Measurements from ENCODE around the gene UBE2D2.
"Not testable (repeated sequence)": the region's sequence is repeated elsewhere in the genome, so short reads cannot be mapped to it uniquely, and the experiment has no call there.

Gene UBE2D2

GRCh38 chr5:139571543-139571942 is 10.4 kb downstream of the UBE2D2 start:
- Histone ChIP-seq H3K9me3 (ENCODE audit: control insufficient read depth in 1 of 2, low read length in 2 of 2) (no peaks in the 10 kb centered on the region), H3K27ac (ENCODE audit: low read length) (no peak overlapping the region), H3K4me1 (ENCODE audit: control insufficient read depth in 1 of 2, insufficient read depth in 2 of 2, low read length in 2 of 2) (peaks cover 9 to 32% of the 10 kb centered on the region in 2 donors), H3K4me3 (ENCODE audit: low read depth in 1 of 2, low read length in 2 of 2) (no peak overlapping the region), H3K36me3 (ENCODE audit: control insufficient read depth in 1 of 2, insufficient read depth in 2 of 2, low read length in 2 of 2) (no peaks in the 10 kb centered on the region), H3K27me3 (ENCODE audit: low read depth, low read length) (no peaks in the 10 kb centered on the region)

GRCh38 chr5:139571966-139572365 is 10.8 kb downstream of the UBE2D2 start:
- Histone ChIP-seq H3K9me3 (ENCODE audit: control insufficient read depth in 1 of 2, low read length in 2 of 2) (no peaks in the 10 kb centered on the region), H3K36me3 (ENCODE audit: control insufficient read depth in 1 of 2, insufficient read depth in 2 of 2, low read length in 2 of 2) (no peaks in the 10 kb centered on the region), H3K27me3 (ENCODE audit: low read depth, low read length) (no peaks in the 10 kb centered on the region), H3K27ac (ENCODE audit: low read length) (no peak overlapping the region), H3K4me1 (ENCODE audit: control insufficient read depth in 1 of 2, insufficient read depth in 2 of 2, low read length in 2 of 2) (peaks cover 6 to 35% of the 10 kb centered on the region in 2 donors), H3K4me3 (ENCODE audit: low read depth in 1 of 2, low read length in 2 of 2) (no peak overlapping the region)

GRCh38 chr5:139574641-139575312 is 13.6 kb downstream of the UBE2D2 start:
- no peaks in the 10 kb centered on the region for H3K9me3 ChIP-seq (ENCODE audit: control insufficient read depth in 1 of 2, low read length in 2 of 2)
- H3K36me3 ChIP-seq (ENCODE audit: control insufficient read depth in 1 of 2, insufficient read depth in 2 of 2, low read length in 2 of 2), result no peaks in the 10 kb centered on the region
- no peak overlapping the region for H3K27ac ChIP-seq (ENCODE audit: low read length)
- H3K27me3 ChIP-seq (ENCODE audit: low read depth, low read length), result no peaks in the 10 kb centered on the region
- H3K4me1 ChIP-seq (ENCODE audit: control insufficient read depth in 1 of 2, insufficient read depth in 2 of 2, low read length in 2 of 2), result peaks cover 0 to 51% of the 10 kb centered on the region in 2 donors
- no peak overlapping the region for H3K4me3 ChIP-seq (ENCODE audit: low read depth in 1 of 2, low read length in 2 of 2)

GRCh38 chr5:139575313-139575646 is 14.1 kb downstream of the UBE2D2 start:
- no peak overlapping the region for H3K27ac ChIP-seq (ENCODE audit: low read length)

GRCh38 chr5:139575751-139576150 is 14.6 kb downstream of the UBE2D2 start:
- H3K27me3 ChIP-seq (ENCODE audit: low read depth, low read length), result no peaks in the 10 kb centered on the region
- H3K4me1 ChIP-seq (ENCODE audit: control insufficient read depth in 1 of 2, insufficient read depth in 2 of 2, low read length in 2 of 2), result peaks cover 0 to 51% of the 10 kb centered on the region in 2 donors
- no peaks in the 10 kb centered on the region for H3K36me3 ChIP-seq (ENCODE audit: control insufficient read depth in 1 of 2, insufficient read depth in 2 of 2, low read length in 2 of 2)
- H3K9me3 ChIP-seq (ENCODE audit: control insufficient read depth in 1 of 2, low read length in 2 of 2), result no peaks in the 10 kb centered on the region
- no peak overlapping the region for H3K4me3 ChIP-seq (ENCODE audit: low read depth in 1 of 2, low read length in 2 of 2)
- H3K27ac ChIP-seq (ENCODE audit: low read length), result no peak overlapping the region

More at GRCh38 chr5:139575313-139575646, 14.1 kb downstream of the UBE2D2 start:
- peaks cover 0 to 51% of the 10 kb centered on the region in 2 donors for H3K4me1 ChIP-seq (ENCODE audit: control insufficient read depth in 1 of 2, insufficient read depth in 2 of 2, low read length in 2 of 2)
- H3K9me3 ChIP-seq (ENCODE audit: control insufficient read depth in 1 of 2, low read length in 2 of 2), result no peaks in the 10 kb centered on the region
- H3K27me3 ChIP-seq (ENCODE audit: low read depth, low read length), result no peaks in the 10 kb centered on the region
- H3K36me3 ChIP-seq (ENCODE audit: control insufficient read depth in 1 of 2, insufficient read depth in 2 of 2, low read length in 2 of 2), result no peaks in the 10 kb centered on the region
- H3K4me3 ChIP-seq (ENCODE audit: low read depth in 1 of 2, low read length in 2 of 2), result no peak overlapping the region

- Histone ChIP-seq H3K36me3 (ENCODE audit: control insufficient read depth in 1 of 2, insufficient read depth in 2 of 2, low read length in 2 of 2) (no peaks in the 10 kb centered on the region), H3K27me3 (ENCODE audit: low read depth, low read length) (no peaks in the 10 kb centered on the region), H3K9me3 (ENCODE audit: control insufficient read depth in 1 of 2, low read length in 2 of 2) (no peaks in the 10 kb centered on the region), H3K27ac (ENCODE audit: low read length) (no peak overlapping the region), H3K4me3 (ENCODE audit: low read depth in 1 of 2, low read length in 2 of 2) (no peak overlapping the region), H3K4me1 (ENCODE audit: control insufficient read depth in 1 of 2, insufficient read depth in 2 of 2, low read length in 2 of 2) (peaks cover 0 to 37% of the 10 kb centered on the region in 2 donors)
Observed at GRCh38 chr5:139577689-139578290, 16.7 kb downstream of the UBE2D2 start.

GRCh38 chr5:139578325-139578724 is 17.2 kb downstream of the UBE2D2 start:
- no peak overlapping the region for H3K4me3 ChIP-seq (ENCODE audit: low read depth in 1 of 2, low read length in 2 of 2)
- H3K9me3 ChIP-seq (ENCODE audit: control insufficient read depth in 1 of 2, low read length in 2 of 2), result no peaks in the 10 kb centered on the region
- H3K27me3 ChIP-seq (ENCODE audit: low read depth, low read length), result no peaks in the 10 kb centered on the region
- H3K27ac ChIP-seq (ENCODE audit: low read length), result no peak overlapping the region
- H3K36me3 ChIP-seq (ENCODE audit: control insufficient read depth in 1 of 2, insufficient read depth in 2 of 2, low read length in 2 of 2), result no peaks in the 10 kb centered on the region
- peaks cover 0 to 37% of the 10 kb centered on the region in 2 donors for H3K4me1 ChIP-seq (ENCODE audit: control insufficient read depth in 1 of 2, insufficient read depth in 2 of 2, low read length in 2 of 2)

- H3K27me3 ChIP-seq (ENCODE audit: low read depth, low read length); H3K27ac ChIP-seq (ENCODE audit: low read length); H3K36me3 ChIP-seq (ENCODE audit: control insufficient read depth in 1 of 2, insufficient read depth in 2 of 2, low read length in 2 of 2); H3K4me3 ChIP-seq (ENCODE audit: low read depth in 1 of 2, low read length in 2 of 2); H3K9me3 ChIP-seq (ENCODE audit: control insufficient read depth in 1 of 2, low read length in 2 of 2): not testable (repeated sequence)
- peaks cover 0 to 15% of the 10 kb centered on the region in 2 donors for H3K4me1 ChIP-seq (ENCODE audit: control insufficient read depth in 1 of 2, insufficient read depth in 2 of 2, low read length in 2 of 2)
Observed at GRCh38 chr5:139582181-139582580, 21.0 kb downstream of the UBE2D2 start.

GRCh38 chr5:139584137-139584536 is 23.0 kb downstream of the UBE2D2 start:
- H3K27me3 ChIP-seq (ENCODE audit: low read depth, low read length), result no peaks in the 10 kb centered on the region
- no peaks in the 10 kb centered on the region for H3K9me3 ChIP-seq (ENCODE audit: control insufficient read depth in 1 of 2, low read length in 2 of 2)
- no peaks in the 10 kb centered on the region for H3K4me1 ChIP-seq (ENCODE audit: control insufficient read depth in 1 of 2, insufficient read depth in 2 of 2, low read length in 2 of 2)
- no peak overlapping the region for H3K4me3 ChIP-seq (ENCODE audit: low read depth in 1 of 2, low read length in 2 of 2)
- no peaks in the 10 kb centered on the region for H3K36me3 ChIP-seq (ENCODE audit: control insufficient read depth in 1 of 2, insufficient read depth in 2 of 2, low read length in 2 of 2)
- H3K27ac ChIP-seq (ENCODE audit: low read length), result no peak overlapping the region

- H3K27ac ChIP-seq (ENCODE audit: low read length); H3K4me1 ChIP-seq (ENCODE audit: control insufficient read depth in 1 of 2, insufficient read depth in 2 of 2, low read length in 2 of 2); H3K27me3 ChIP-seq (ENCODE audit: low read depth, low read length): not testable (repeated sequence)
Observed at GRCh38 chr5:139588116-139588515, 27.0 kb downstream of the UBE2D2 start.

GRCh38 chr5:139588962-139589361 is 27.8 kb downstream of the UBE2D2 start:
- H3K36me3 ChIP-seq (ENCODE audit: control insufficient read depth in 1 of 2, insufficient read depth in 2 of 2, low read length in 2 of 2), result no peaks in the 10 kb centered on the region
- H3K27ac ChIP-seq (ENCODE audit: low read length), result no peak overlapping the region
- H3K4me1 ChIP-seq (ENCODE audit: control insufficient read depth in 1 of 2, insufficient read depth in 2 of 2, low read length in 2 of 2), result peaks cover 0 to 4% of the 10 kb centered on the region in 2 donors
- no peaks in the 10 kb centered on the region for H3K9me3 ChIP-seq (ENCODE audit: control insufficient read depth in 1 of 2, low read length in 2 of 2)
- H3K4me3 ChIP-seq (ENCODE audit: low read depth in 1 of 2, low read length in 2 of 2), result no peak overlapping the region
- H3K27me3 ChIP-seq (ENCODE audit: low read depth, low read length), result no peaks in the 10 kb centered on the region

More at GRCh38 chr5:139588116-139588515, 27.0 kb downstream of the UBE2D2 start:
- not testable (repeated sequence) for H3K4me3 ChIP-seq (ENCODE audit: low read depth in 1 of 2, low read length in 2 of 2); H3K9me3 ChIP-seq (ENCODE audit: control insufficient read depth in 1 of 2, low read length in 2 of 2); H3K36me3 ChIP-seq (ENCODE audit: control insufficient read depth in 1 of 2, insufficient read depth in 2 of 2, low read length in 2 of 2)

GRCh38 chr5:139592289-139592688 is 31.1 kb downstream of the UBE2D2 start:
- H3K27me3 ChIP-seq (ENCODE audit: low read depth, low read length), result no peaks in the 10 kb centered on the region
- no peaks in the 10 kb centered on the region for H3K36me3 ChIP-seq (ENCODE audit: control insufficient read depth in 1 of 2, insufficient read depth in 2 of 2, low read length in 2 of 2)
- no peaks in the 10 kb centered on the region for H3K9me3 ChIP-seq (ENCODE audit: control insufficient read depth in 1 of 2, low read length in 2 of 2)
- no peak overlapping the region for H3K27ac ChIP-seq (ENCODE audit: low read length)
- no peak overlapping the region for H3K4me3 ChIP-seq (ENCODE audit: low read depth in 1 of 2, low read length in 2 of 2)
- H3K4me1 ChIP-seq (ENCODE audit: control insufficient read depth in 1 of 2, insufficient read depth in 2 of 2, low read length in 2 of 2), result peaks cover 0 to 6% of the 10 kb centered on the region in 2 donors
